Neural progenitor cell (in vitro differentiated cells): Measurements from ENCODE around the gene ADRA2B. TPM values are rescaled to one million over a fixed set of nuclear protein-coding genes. Genes with fewer than 3 reads are reported as not detected.

Source experiments
- DNase-seq: peaks from one replicate; pipeline ENCODE4 v3.0.0-alpha.2; 2016; ENCODE audit warnings: low spot score
- H2AFZ ChIP-seq: fragments of 200-600 bp; sonication (generic); replicated peaks from 2 replicates; pipeline ENCODE4 v1.6.1; 2016; ENCODE audit warnings: antibody characterized with exemption
- H3F3A ChIP-seq: fragments of 200-600 bp; sonication (generic); 2 replicates; pipeline ENCODE4 v1.6.1; 2016; ENCODE audit warnings: antibody characterized with exemption, low read depth
- H3K27ac ChIP-seq: fragments of 200-600 bp; sonication (generic); 2 replicates; pipeline ENCODE4 v1.5.1; 2016; ENCODE audit warnings: mild to moderate bottlenecking
- H3K27me3 ChIP-seq: fragments of 200-600 bp; sonication (generic); 2 replicates; pipeline ENCODE4 v1.6.1; 2016; ENCODE audit warnings: mild to moderate bottlenecking, moderate library complexity
- H3K36me3 ChIP-seq: fragments of 200-600 bp; sonication (generic); 2 replicates; pipeline ENCODE4 v1.5.1; 2016
- H3K4me1 ChIP-seq: fragments of 200-600 bp; sonication (generic); 2 replicates; pipeline ENCODE4 v1.6.1; 2016; ENCODE audit warnings: mixed run types
- H3K4me2 ChIP-seq: fragments of 200-600 bp; sonication (generic); 2 replicates; pipeline ENCODE4 v1.6.1; 2016
- H3K4me3 ChIP-seq: fragments of 200-600 bp; sonication (generic); 2 replicates; pipeline ENCODE4 v1.5.1; 2016
- H3K79me2 ChIP-seq: fragments of 200-600 bp; sonication (generic); 2 replicates; pipeline ENCODE4 v1.6.1; 2016; ENCODE audit warnings: low read depth
- H3K9ac ChIP-seq: fragments of 200-600 bp; sonication (generic); 2 replicates; pipeline ENCODE4 v1.6.1; 2016
- H3K9me3 ChIP-seq: fragments of 200-600 bp; sonication (generic); 2 replicates; pipeline ENCODE4 v1.5.1; 2016; ENCODE audit warnings: low read depth
- H4K20me1 ChIP-seq: fragments of 200-600 bp; sonication (generic); 2 replicates; pipeline ENCODE4 v1.6.1; 2016; ENCODE audit warnings: low read depth
- H3K27ac Mint-ChIP-seq: 3 replicates; pipeline ENCODE4 v1.8.0; 2021; ENCODE audit warnings: mixed read lengths
- H3K27me3 Mint-ChIP-seq: 2 replicates; pipeline ENCODE4 v1.8.0; 2022; ENCODE audit warnings: low read depth, mild to moderate bottlenecking, inconsistent platforms, moderate library complexity, mixed read lengths; ENCODE audit not compliant: insufficient read depth
- H3K36me3 Mint-ChIP-seq: 3 replicates; pipeline ENCODE4 v1.8.0; 2021; ENCODE audit warnings: mixed read lengths
- H3K4me1 Mint-ChIP-seq: 3 replicates; pipeline ENCODE4 v1.8.0; 2021; ENCODE audit warnings: mixed read lengths
- H3K4me3 Mint-ChIP-seq: 3 replicates; pipeline ENCODE4 v1.8.0; 2021; ENCODE audit warnings: mild to moderate bottlenecking, moderate library complexity, mixed read lengths
- H3K9me3 Mint-ChIP-seq: 3 replicates; pipeline ENCODE4 v1.8.0; 2020; ENCODE audit warnings: mixed read lengths
- EZH2 ChIP-seq: fragments of 200-600 bp; sonication (generic); IDR thresholded peaks from 2 replicates; pipeline ENCODE4 v1.6.1; 2017; ENCODE audit warnings: antibody characterized with exemption, mild to moderate bottlenecking, moderate library complexity
- EZH2phosphoT487 ChIP-seq: fragments of 200-600 bp; sonication (generic); IDR thresholded peaks from 2 replicates; pipeline ENCODE4 v1.6.1; 2017; ENCODE audit warnings: antibody characterized with exemption
- total RNA-seq: library from RNA; depleted of rRNA; stranded (reverse); fragments of >200 nt; gene quantifications from 2 replicates; pipeline ENCODE4 v1.2.3, GENCODE V29; 2015; ENCODE audit warnings: low replicate concordance
- TF ChIP-seq, protein P1 (sequence below): fragments of 200-600 bp; sonication (generic); IDR thresholded peaks from 2 replicates; pipeline ENCODE4 v1.5.1; 2017; ENCODE audit warnings: antibody characterized with exemption, mild to moderate bottlenecking

ADRA2B gene
- total RNA-seq, 1 donor from 2014 or later = 3.0 TPM

DNA sequence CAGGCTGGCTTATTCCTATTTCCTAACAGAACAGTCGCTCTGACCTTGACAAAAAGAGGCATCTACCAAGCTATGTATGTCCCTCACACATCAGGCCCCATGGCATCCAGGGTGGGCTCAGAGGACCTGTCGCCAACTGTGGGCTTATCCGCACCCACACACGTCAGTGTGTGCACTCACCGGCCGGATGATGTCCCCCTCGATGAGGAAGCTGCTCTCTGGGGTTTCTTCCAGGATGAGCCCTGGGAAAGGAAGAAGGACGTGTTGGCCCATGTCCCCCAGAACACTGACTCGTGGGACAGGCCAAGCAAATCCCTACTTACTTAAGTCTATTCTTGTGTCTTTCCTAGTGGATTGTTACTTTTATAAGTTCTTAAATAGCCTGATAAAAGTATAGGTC is 18.8 kb upstream of the ADRA2B start:
- no peaks in the 10 kb centered on the region for H3K36me3 ChIP-seq
- no peaks in the 10 kb centered on the region for H3K4me1 Mint-ChIP-seq
- peaks cover 4% of the 10 kb centered on the region for H3K27me3 Mint-ChIP-seq
- no peak overlapping the region for H2AFZ ChIP-seq
- no peaks in the 10 kb centered on the region for H3K79me2 ChIP-seq
- H4K20me1 ChIP-seq = no peaks in the 10 kb centered on the region
- no peak overlapping the region for H3K27ac Mint-ChIP-seq
- no peaks in the 10 kb centered on the region for H3K27me3 ChIP-seq
- no peak overlapping the region for H3K4me2 ChIP-seq
- no peaks in the 10 kb centered on the region for H3K4me1 ChIP-seq
- DNase-seq = no peak
- H3K4me3 ChIP-seq = no peak overlapping the region
- H3K36me3 Mint-ChIP-seq = no peaks in the 10 kb centered on the region
- H3K27ac ChIP-seq = no peak overlapping the region
- TF ChIP-seq, protein P1, sequence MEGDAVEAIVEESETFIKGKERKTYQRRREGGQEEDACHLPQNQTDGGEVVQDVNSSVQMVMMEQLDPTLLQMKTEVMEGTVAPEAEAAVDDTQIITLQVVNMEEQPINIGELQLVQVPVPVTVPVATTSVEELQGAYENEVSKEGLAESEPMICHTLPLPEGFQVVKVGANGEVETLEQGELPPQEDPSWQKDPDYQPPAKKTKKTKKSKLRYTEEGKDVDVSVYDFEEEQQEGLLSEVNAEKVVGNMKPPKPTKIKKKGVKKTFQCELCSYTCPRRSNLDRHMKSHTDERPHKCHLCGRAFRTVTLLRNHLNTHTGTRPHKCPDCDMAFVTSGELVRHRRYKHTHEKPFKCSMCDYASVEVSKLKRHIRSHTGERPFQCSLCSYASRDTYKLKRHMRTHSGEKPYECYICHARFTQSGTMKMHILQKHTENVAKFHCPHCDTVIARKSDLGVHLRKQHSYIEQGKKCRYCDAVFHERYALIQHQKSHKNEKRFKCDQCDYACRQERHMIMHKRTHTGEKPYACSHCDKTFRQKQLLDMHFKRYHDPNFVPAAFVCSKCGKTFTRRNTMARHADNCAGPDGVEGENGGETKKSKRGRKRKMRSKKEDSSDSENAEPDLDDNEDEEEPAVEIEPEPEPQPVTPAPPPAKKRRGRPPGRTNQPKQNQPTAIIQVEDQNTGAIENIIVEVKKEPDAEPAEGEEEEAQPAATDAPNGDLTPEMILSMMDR = no peak
- no peak for TF ChIP-seq EZH2
- TF ChIP-seq EZH2phosphoT487 = no peak
- H3K4me3 Mint-ChIP-seq = no peak overlapping the region
- no peaks in the 10 kb centered on the region for H3K9me3 ChIP-seq
- no peaks in the 10 kb centered on the region for H3F3A ChIP-seq
- no peak overlapping the region for H3K9ac ChIP-seq
- H3K9me3 Mint-ChIP-seq = no peaks in the 10 kb centered on the region

DNA sequence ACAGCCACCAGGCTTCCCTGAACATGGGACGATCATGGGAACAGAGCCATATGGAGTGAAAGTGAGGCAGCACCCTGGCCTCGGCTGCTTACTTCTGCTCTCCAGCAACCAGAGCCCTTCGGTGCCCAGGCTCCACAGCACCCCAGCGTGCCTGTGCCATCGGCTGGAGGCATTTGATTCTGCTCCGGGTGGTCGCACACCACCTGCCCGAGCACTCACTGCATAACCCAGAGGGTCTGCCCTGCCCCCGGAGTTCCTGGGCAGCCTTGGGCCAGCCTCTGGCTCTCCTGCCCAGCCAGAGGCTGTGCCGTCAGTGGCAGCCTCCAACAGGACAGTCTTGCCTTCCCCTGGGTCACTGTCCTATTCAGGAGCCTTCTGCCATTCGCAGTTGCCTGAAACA is 18.1 kb upstream of the ADRA2B start:
- H3K27me3 Mint-ChIP-seq = peaks cover 4% of the 10 kb centered on the region

DNA sequence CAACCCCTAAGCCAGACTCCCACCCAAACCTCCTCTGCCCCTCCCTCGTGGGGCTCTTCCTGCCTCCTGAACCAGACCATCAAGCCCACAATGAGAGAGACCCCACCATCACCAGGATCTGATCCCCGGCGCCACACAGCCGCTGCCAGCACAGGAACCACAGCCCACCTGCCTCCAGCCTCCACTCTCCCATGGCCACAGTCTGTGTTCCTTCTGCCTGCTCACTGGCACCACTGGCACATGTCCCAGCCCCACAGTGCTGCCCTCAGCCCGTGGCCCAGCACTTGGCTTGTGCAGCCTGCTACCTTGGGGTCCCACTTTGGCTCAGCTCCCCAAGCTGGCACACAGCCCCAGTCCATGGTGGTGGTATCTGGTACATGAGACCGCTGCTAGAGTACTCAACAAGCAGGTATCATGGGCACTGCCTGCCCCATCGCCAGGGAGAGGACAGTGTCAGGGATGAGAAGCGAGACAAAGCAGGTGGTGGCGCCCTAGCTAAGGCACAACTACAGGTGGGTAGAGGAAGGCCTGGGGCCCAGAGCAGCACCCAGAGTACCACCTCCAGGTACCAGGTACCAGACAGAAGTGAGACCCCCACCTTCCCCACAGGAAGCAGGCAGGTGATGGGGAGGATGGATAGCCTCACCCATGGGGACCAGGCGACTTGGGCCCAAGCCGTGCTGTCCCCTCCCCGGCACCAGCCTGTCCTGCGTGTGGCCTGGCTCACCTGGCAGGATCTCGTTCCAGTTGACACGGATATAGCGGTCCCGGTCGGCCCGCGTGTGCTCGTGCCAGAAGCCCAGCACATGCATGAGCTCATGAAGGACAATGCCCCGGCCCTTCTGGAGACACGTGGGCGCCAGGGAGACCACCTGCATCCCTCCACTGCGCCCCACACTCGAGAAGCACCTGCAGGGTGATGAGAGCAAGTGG is 15.7 kb upstream of the ADRA2B start:
- Histone ChIP-seq H3K79me2 (no peaks in the 10 kb centered on the region), H3K9ac (no peak overlapping the region), H3K4me2 (no peak overlapping the region), H4K20me1 (no peaks in the 10 kb centered on the region), H3F3A (no peaks in the 10 kb centered on the region), H3K9me3 (no peaks in the 10 kb centered on the region), H3K27me3 (peaks cover 4% of the 10 kb centered on the region), H3K4me3 (no peak overlapping the region), H3K36me3 (no peaks in the 10 kb centered on the region), H3K4me1 (no peaks in the 10 kb centered on the region), H2AFZ (no peak overlapping the region), H3K27ac (no peak overlapping the region)
- Mint-ChIP-seq H3K9me3 (no peaks in the 10 kb centered on the region), H3K27ac (no peak overlapping the region), H3K36me3 (no peaks in the 10 kb centered on the region), H3K4me1 (no peaks in the 10 kb centered on the region), H3K4me3 (no peak overlapping the region), H3K27me3 (peaks cover 4% of the 10 kb centered on the region)
- DNase-seq = no peak
- TF ChIP-seq, protein P1 = no peak
- TF ChIP-seq EZH2phosphoT487 = no peak
- no peak for TF ChIP-seq EZH2

More for the DNA sequence above, 18.1 kb upstream of the ADRA2B start:
- Histone ChIP-seq H3F3A (no peaks in the 10 kb centered on the region), H4K20me1 (no peaks in the 10 kb centered on the region), H3K4me3 (no peak overlapping the region), H3K27me3 (no peaks in the 10 kb centered on the region), H3K4me1 (no peaks in the 10 kb centered on the region), H3K4me2 (no peak overlapping the region), H3K27ac (no peak overlapping the region), H3K79me2 (no peaks in the 10 kb centered on the region), H3K9ac (no peak overlapping the region), H3K36me3 (no peaks in the 10 kb centered on the region), H2AFZ (no peak overlapping the region), H3K9me3 (no peaks in the 10 kb centered on the region)
- no peaks in the 10 kb centered on the region for H3K4me1 Mint-ChIP-seq
- H3K27ac Mint-ChIP-seq = no peak overlapping the region
- no peaks in the 10 kb centered on the region for H3K9me3 Mint-ChIP-seq
- no peaks in the 10 kb centered on the region for H3K36me3 Mint-ChIP-seq
- no peak overlapping the region for H3K4me3 Mint-ChIP-seq
- no peak for TF ChIP-seq EZH2phosphoT487
- no peak for TF ChIP-seq EZH2
- TF ChIP-seq, protein P1 = no peak
- no peak for DNase-seq
